SK-N-SH treated with all-trans-retinoic acid at 6 μM for 48 hours (cell line): Measurements from ENCODE around the gene AGBL1.

Experiments
- ATAC-seq: fragments of 200-7000 bp; cut with Tn5 transposase; 3 replicates; pipeline ENCODE4 v1.9.1; 2020; ENCODE audit warnings: mild to moderate bottlenecking, moderate library complexity
- ARNTL ChIP-seq: fragments of 450-650 bp; formaldehyde crosslinking; IDR thresholded peaks from 2 replicates; pipeline ENCODE4 v1.5.0; 2020; ENCODE audit warnings: low read depth, mild to moderate bottlenecking, moderate library complexity, borderline replicate concordance
- CSDC2 ChIP-seq: fragments of 250-450 bp; sonication (Bioruptor Pico); IDR thresholded peaks from 2 replicates; pipeline ENCODE4 v1.5.0; 2020; ENCODE audit warnings: mild to moderate bottlenecking, moderate library complexity
- ESRRG ChIP-seq: fragments of 250-450 bp; sonication (Bioruptor Pico); IDR thresholded peaks from 2 replicates; pipeline ENCODE4 v1.6.1; 2021; ENCODE audit warnings: mild to moderate bottlenecking
- GLIS3 ChIP-seq: fragments of 250-450 bp; sonication (Bioruptor Pico); IDR thresholded peaks from 2 replicates; pipeline ENCODE4 v1.5.0; 2020; ENCODE audit warnings: mild to moderate bottlenecking, moderate library complexity
- OSR1 ChIP-seq: fragments of 250-450 bp; sonication (Bioruptor Pico); IDR thresholded peaks from 2 replicates; pipeline ENCODE4 v1.8.0; 2022; ENCODE audit warnings: moderate library complexity, mild to moderate bottlenecking, inconsistent platforms
- PPARA ChIP-seq: fragments of 250-450 bp; sonication (Bioruptor Pico); IDR thresholded peaks from 2 replicates; pipeline ENCODE4 v1.5.0; 2020; ENCODE audit warnings: mild to moderate bottlenecking, borderline replicate concordance
- RARB ChIP-seq: fragments of 250-450 bp; sonication (Bioruptor Pico); IDR thresholded peaks from 2 replicates; pipeline ENCODE4 v1.8.0; 2021; ENCODE audit warnings: mild to moderate bottlenecking, moderate library complexity
- SNAI2 ChIP-seq: fragments of 250-450 bp; sonication (Bioruptor Pico); IDR thresholded peaks from 2 replicates; pipeline ENCODE4 v1.5.0; 2020; ENCODE audit warnings: mild to moderate bottlenecking, moderate library complexity
- TCF4 ChIP-seq: fragments of 250-450 bp; sonication (Bioruptor Pico); IDR thresholded peaks from 2 replicates; pipeline ENCODE4 v1.8.0; 2021; ENCODE audit warnings: mild to moderate bottlenecking, moderate library complexity, borderline replicate concordance
- TOX ChIP-seq: fragments of 250-450 bp; sonication (Bioruptor Pico); IDR thresholded peaks from 2 replicates; pipeline ENCODE4 v1.8.0; 2021; ENCODE audit warnings: mild to moderate bottlenecking, moderate library complexity, borderline replicate concordance
- ZC3H10 ChIP-seq: fragments of 250-450 bp; sonication (Bioruptor Pico); IDR thresholded peaks from 2 replicates; pipeline ENCODE4 v1.5.1; 2021; ENCODE audit warnings: mild to moderate bottlenecking, moderate library complexity
- ZFP3 ChIP-seq: fragments of 250-450 bp; sonication (Bioruptor Pico); IDR thresholded peaks from 2 replicates; pipeline ENCODE4 v1.5.0; 2020; ENCODE audit warnings: mild to moderate bottlenecking, moderate library complexity
- ZFP30 ChIP-seq: fragments of 450-650 bp; formaldehyde crosslinking; IDR thresholded peaks from 2 replicates; pipeline ENCODE4 v1.5.0; 2022; ENCODE audit warnings: mild to moderate bottlenecking, moderate library complexity
- ZNF70 ChIP-seq: fragments of 450-650 bp; formaldehyde crosslinking; IDR thresholded peaks from 2 replicates; pipeline ENCODE4 v1.5.0; 2020; ENCODE audit warnings: mild to moderate bottlenecking, moderate library complexity
- ZNF8 ChIP-seq: fragments of 450-650 bp; formaldehyde crosslinking; IDR thresholded peaks from 2 replicates; pipeline ENCODE4 v1.5.0; 2020; ENCODE audit warnings: mild to moderate bottlenecking, moderate library complexity
- TF ChIP-seq, protein P1 (sequence below): fragments of 250-450 bp; sonication (Bioruptor Pico); IDR thresholded peaks from 2 replicates; pipeline ENCODE4 v1.8.0; 2021; ENCODE audit warnings: low read depth, mild to moderate bottlenecking, moderate library complexity, borderline replicate concordance
- TF ChIP-seq, protein P2 (sequence below): fragments of 250-450 bp; sonication (Bioruptor Pico); IDR thresholded peaks from 2 replicates; pipeline ENCODE4 v1.8.0; 2020; ENCODE audit warnings: mild to moderate bottlenecking, moderate library complexity, borderline replicate concordance
- TF ChIP-seq, protein P3 (sequence below): fragments of 250-450 bp; sonication (Bioruptor Pico); IDR thresholded peaks from 2 replicates; pipeline ENCODE4 v1.5.0; 2020; ENCODE audit warnings: mild to moderate bottlenecking, moderate library complexity
- TF ChIP-seq, protein P4 (sequence below): fragments of 250-450 bp; sonication (Bioruptor Pico); IDR thresholded peaks from 2 replicates; pipeline ENCODE4 v1.5.1; 2021; ENCODE audit warnings: mild to moderate bottlenecking, moderate library complexity
- TF ChIP-seq, protein P5 (sequence below): fragments of 250-450 bp; sonication (Bioruptor Pico); IDR thresholded peaks from 2 replicates; pipeline ENCODE4 v1.5.1; 2020; ENCODE audit warnings: low read depth, mild to moderate bottlenecking, moderate library complexity

Gene AGBL1

DNA sequence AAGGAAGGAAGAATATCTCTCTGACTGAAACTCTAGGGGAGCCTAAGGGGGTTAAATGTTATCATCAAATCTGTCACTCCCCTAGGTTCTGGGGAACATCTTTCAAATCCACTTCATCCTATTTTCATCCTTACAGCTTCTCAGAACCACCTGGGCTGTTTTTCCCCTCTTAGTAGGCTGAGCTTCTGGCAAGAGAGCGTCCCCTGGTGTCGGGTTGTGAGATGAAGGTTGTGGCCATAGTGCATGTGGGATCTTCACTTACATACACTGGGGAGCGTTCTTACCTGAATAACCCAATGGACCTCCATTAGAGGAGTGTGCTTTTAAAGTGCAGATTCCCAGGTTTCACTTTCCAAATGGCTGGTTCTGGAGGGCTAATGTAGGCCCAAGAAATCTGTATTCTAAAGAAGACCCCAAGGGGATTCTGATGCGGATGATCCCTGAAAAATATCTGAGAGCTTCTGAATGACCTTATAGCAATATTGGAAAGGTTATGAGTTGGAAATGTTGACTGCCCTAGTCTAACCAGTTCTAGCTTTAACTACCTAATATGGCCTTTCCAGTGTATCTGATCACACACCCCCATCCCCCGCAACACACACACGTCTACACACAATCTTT, 663.7 kb downstream of the AGBL1 start (continued):
- TF ChIP-seq, protein P1, sequence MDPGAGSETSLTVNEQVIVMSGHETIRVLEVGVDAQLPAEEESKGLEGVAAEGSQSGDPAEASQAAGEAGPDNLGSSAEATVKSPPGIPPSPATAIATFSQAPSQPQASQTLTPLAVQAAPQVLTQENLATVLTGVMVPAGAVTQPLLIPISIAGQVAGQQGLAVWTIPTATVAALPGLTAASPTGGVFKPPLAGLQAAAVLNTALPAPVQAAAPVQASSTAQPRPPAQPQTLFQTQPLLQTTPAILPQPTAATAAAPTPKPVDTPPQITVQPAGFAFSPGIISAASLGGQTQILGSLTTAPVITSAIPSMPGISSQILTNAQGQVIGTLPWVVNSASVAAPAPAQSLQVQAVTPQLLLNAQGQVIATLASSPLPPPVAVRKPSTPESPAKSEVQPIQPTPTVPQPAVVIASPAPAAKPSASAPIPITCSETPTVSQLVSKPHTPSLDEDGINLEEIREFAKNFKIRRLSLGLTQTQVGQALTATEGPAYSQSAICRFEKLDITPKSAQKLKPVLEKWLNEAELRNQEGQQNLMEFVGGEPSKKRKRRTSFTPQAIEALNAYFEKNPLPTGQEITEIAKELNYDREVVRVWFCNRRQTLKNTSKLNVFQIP (CRISPR knock-in tag) = no peak
- no peak for TF ChIP-seq RARB (CRISPR knock-in tag)
- TF ChIP-seq OSR1 (CRISPR knock-in tag) = no peak
- no peak for TF ChIP-seq ARNTL (CRISPR knock-in tag)
- TF ChIP-seq TCF4 (CRISPR knock-in tag) = no peak
- no peak for TF ChIP-seq ZFP30

DNA sequence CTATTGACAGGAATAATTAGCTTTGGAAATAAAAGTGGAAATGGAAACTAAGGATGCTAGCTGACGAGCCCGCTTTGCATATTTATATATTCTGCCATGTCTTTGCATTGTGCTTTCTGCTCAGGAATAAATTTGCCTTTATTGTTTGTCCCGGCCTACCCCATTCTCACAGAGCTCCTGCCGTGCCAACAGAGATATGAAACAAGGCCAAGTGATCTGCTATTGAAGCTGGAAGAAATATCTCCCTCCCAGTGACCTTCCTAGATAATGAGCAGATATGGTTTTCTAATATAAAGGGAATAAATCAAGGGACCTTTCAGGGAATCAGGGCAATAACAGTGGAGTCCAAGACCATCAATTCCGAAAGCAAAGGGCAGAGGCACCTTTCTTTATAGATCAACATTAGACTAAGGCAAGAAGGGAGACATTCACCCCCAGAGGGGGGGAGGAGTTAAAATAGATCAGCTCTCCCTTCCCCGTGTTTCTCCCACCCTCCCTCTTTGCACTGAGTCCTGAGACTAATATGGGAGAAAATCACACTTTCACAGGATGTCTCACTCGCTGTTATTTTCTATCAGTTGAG, 664.6 kb downstream of the AGBL1 start:
- ATAC-seq = no peak
- TF ChIP-seq, protein P2, sequence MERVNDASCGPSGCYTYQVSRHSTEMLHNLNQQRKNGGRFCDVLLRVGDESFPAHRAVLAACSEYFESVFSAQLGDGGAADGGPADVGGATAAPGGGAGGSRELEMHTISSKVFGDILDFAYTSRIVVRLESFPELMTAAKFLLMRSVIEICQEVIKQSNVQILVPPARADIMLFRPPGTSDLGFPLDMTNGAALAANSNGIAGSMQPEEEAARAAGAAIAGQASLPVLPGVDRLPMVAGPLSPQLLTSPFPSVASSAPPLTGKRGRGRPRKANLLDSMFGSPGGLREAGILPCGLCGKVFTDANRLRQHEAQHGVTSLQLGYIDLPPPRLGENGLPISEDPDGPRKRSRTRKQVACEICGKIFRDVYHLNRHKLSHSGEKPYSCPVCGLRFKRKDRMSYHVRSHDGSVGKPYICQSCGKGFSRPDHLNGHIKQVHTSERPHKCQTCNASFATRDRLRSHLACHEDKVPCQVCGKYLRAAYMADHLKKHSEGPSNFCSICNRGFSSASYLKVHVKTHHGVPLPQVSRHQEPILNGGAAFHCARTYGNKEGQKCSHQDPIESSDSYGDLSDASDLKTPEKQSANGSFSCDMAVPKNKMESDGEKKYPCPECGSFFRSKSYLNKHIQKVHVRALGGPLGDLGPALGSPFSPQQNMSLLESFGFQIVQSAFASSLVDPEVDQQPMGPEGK (CRISPR knock-in tag) = no peak
- TF ChIP-seq PPARA (CRISPR knock-in tag) = no peak
- no peak for TF ChIP-seq ZFP30
- no peak for TF ChIP-seq ESRRG (CRISPR knock-in tag)
- no peak for TF ChIP-seq ZNF70
- TF ChIP-seq GLIS3 (CRISPR knock-in tag) = no peak
- TF ChIP-seq, protein P3, sequence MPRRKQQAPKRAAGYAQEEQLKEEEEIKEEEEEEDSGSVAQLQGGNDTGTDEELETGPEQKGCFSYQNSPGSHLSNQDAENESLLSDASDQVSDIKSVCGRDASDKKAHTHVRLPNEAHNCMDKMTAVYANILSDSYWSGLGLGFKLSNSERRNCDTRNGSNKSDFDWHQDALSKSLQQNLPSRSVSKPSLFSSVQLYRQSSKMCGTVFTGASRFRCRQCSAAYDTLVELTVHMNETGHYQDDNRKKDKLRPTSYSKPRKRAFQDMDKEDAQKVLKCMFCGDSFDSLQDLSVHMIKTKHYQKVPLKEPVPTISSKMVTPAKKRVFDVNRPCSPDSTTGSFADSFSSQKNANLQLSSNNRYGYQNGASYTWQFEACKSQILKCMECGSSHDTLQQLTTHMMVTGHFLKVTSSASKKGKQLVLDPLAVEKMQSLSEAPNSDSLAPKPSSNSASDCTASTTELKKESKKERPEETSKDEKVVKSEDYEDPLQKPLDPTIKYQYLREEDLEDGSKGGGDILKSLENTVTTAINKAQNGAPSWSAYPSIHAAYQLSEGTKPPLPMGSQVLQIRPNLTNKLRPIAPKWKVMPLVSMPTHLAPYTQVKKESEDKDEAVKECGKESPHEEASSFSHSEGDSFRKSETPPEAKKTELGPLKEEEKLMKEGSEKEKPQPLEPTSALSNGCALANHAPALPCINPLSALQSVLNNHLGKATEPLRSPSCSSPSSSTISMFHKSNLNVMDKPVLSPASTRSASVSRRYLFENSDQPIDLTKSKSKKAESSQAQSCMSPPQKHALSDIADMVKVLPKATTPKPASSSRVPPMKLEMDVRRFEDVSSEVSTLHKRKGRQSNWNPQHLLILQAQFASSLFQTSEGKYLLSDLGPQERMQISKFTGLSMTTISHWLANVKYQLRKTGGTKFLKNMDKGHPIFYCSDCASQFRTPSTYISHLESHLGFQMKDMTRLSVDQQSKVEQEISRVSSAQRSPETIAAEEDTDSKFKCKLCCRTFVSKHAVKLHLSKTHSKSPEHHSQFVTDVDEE = no peak
- no peak for TF ChIP-seq ZC3H10 (CRISPR knock-in tag)
- no peak for TF ChIP-seq CSDC2 (CRISPR knock-in tag)
- no peak for TF ChIP-seq ARNTL (CRISPR knock-in tag)
- TF ChIP-seq ZFP3 (CRISPR knock-in tag) = no peak
- TF ChIP-seq SNAI2 = no peak
- TF ChIP-seq, protein P4, sequence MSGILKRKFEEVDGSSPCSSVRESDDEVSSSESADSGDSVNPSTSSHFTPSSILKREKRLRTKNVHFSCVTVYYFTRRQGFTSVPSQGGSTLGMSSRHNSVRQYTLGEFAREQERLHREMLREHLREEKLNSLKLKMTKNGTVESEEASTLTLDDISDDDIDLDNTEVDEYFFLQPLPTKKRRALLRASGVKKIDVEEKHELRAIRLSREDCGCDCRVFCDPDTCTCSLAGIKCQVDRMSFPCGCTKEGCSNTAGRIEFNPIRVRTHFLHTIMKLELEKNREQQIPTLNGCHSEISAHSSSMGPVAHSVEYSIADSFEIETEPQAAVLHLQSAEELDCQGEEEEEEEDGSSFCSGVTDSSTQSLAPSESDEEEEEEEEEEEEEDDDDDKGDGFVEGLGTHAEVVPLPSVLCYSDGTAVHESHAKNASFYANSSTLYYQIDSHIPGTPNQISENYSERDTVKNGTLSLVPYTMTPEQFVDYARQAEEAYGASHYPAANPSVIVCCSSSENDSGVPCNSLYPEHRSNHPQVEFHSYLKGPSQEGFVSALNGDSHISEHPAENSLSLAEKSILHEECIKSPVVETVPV (CRISPR knock-in tag) = no peak
- TF ChIP-seq, protein P5, sequence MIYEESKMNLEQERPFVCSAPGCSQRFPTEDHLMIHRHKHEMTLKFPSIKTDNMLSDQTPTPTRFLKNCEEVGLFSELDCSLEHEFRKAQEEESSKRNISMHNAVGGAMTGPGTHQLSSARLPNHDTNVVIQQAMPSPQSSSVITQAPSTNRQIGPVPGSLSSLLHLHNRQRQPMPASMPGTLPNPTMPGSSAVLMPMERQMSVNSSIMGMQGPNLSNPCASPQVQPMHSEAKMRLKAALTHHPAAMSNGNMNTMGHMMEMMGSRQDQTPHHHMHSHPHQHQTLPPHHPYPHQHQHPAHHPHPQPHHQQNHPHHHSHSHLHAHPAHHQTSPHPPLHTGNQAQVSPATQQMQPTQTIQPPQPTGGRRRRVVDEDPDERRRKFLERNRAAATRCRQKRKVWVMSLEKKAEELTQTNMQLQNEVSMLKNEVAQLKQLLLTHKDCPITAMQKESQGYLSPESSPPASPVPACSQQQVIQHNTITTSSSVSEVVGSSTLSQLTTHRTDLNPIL (CRISPR knock-in tag) = no peak

DNA sequence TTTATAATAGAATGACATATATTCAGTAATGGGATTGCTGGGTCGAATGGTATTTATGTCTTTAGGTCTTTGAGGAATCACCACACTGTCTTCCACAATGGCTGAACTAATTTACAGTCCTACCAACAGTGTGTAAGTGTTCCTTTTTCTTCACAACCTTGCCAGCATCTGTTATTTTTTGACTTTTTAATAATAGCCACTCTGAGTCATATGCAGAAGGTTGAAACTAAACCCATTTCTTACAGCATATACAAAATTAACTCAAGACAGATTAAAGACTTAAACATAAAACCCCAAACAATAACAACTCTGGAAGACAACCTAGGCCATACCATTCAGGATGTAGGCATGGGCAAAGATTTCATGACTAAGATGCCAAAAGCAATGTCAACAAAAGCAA, 671.4 kb downstream of the AGBL1 start:
- TF ChIP-seq ZNF8 (CRISPR knock-in tag) = no peak
- no peak for TF ChIP-seq PPARA (CRISPR knock-in tag)
- no peak for ATAC-seq

DNA sequence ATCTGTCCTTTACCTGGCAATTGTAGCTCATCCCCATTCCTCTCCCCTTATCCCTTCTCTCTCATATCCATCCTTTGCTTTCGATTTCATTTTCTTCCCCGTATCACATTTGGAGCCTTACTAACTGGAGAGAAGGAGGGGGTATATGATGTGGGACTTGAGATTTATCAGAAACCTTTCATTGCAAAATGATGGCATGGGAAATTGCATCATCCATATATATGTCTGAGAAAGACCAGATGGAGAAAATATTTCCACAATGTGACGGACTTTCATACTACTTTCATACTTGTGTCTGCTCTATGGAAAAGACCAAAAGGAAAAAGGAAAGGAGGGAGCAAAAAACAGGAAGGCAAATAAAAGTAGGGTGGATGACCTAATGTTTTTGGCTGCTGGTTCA, 675.2 kb downstream of the AGBL1 start:
- ATAC-seq = no peak
- no peak for TF ChIP-seq TCF4 (CRISPR knock-in tag)
- no peak for TF ChIP-seq SNAI2
- TF ChIP-seq RARB (CRISPR knock-in tag) = no peak
- no peak for TF ChIP-seq ZFP3 (CRISPR knock-in tag)
- no peak for TF ChIP-seq ZNF8 (CRISPR knock-in tag)
- TF ChIP-seq PPARA (CRISPR knock-in tag) = no peak
- no peak for TF ChIP-seq TOX (CRISPR knock-in tag)
- no peak for TF ChIP-seq ARNTL (CRISPR knock-in tag)
- no peak for TF ChIP-seq OSR1 (CRISPR knock-in tag)
- TF ChIP-seq ZNF70 = no peak
- TF ChIP-seq, protein P1 (CRISPR knock-in tag) = no peak
- TF ChIP-seq, protein P5 (CRISPR knock-in tag) = no peak
